ENCODE measurements around the gene BABAM2.

Gene BABAM2

GRCh38 chr2:28209261-28209691, 318.7 kb downstream of the BABAM2 start:
- DNase-seq (ENCODE audit: low read depth): no peak
- no peak for TF ChIP-seq CTCF (conservative IDR thresholded peaks at IDR 0.05; ENCODE audit: low read depth, low read length)
- no peak overlapping the region for H3K4me3 ChIP-seq (ENCODE audit: low read length)

GRCh38 chr2:28209864-28210263, 319.3 kb downstream of the BABAM2 start:
- no peak overlapping the region for H3K4me3 ChIP-seq (ENCODE audit: low read length)
- DNase-seq (ENCODE audit: low read depth): no peak
- TF ChIP-seq CTCF (conservative IDR thresholded peaks at IDR 0.05; ENCODE audit: low read depth, low read length): no peak

- no peak for TF ChIP-seq CTCF (conservative IDR thresholded peaks at IDR 0.05; ENCODE audit: low read depth, low read length)
- DNase-seq (ENCODE audit: low read depth): no peak
- no peak overlapping the region for H3K4me3 ChIP-seq (ENCODE audit: low read length)
Observed at GRCh38 chr2:28210535-28210934, 320.0 kb downstream of the BABAM2 start.

- H3K4me3 ChIP-seq (ENCODE audit: low read length): no peak overlapping the region
- TF ChIP-seq CTCF (conservative IDR thresholded peaks at IDR 0.05; ENCODE audit: low read depth, low read length): no peak
- DNase-seq (ENCODE audit: low read depth): no peak
Observed at GRCh38 chr2:28216331-28216730, 325.8 kb downstream of the BABAM2 start.

- DNase-seq (ENCODE audit: low read depth): no peak
- no peak for TF ChIP-seq CTCF (conservative IDR thresholded peaks at IDR 0.05; ENCODE audit: low read depth, low read length)
- H3K4me3 ChIP-seq (ENCODE audit: low read length): no peak overlapping the region
Observed at GRCh38 chr2:28217042-28217740, 326.7 kb downstream of the BABAM2 start.

- no peak for TF ChIP-seq CTCF (conservative IDR thresholded peaks at IDR 0.05; ENCODE audit: low read depth, low read length)
- H3K4me3 ChIP-seq (ENCODE audit: low read length): no peak overlapping the region
- DNase-seq (ENCODE audit: low read depth): no peak
Observed at GRCh38 chr2:28219138-28219537, 328.6 kb downstream of the BABAM2 start.

GRCh38 chr2:28219758-28220368, 329.3 kb downstream of the BABAM2 start:
- no peak for DNase-seq (ENCODE audit: low read depth)
- TF ChIP-seq CTCF (conservative IDR thresholded peaks at IDR 0.05; ENCODE audit: low read depth, low read length): no peak
- H3K4me3 ChIP-seq (ENCODE audit: low read length): no peak overlapping the region
